Body of pancreas (tissue), 4 donors: ENCODE data around the gene CTNNA2. TPM values are rescaled to one million over a fixed set of nuclear protein-coding genes. Genes with fewer than 3 reads are reported as not detected.

Experiments
- ATAC-seq: fragments of 150-250 bp; one replicate; pipeline ENCODE4 v1.9.1; 2016
- DNase-seq, 4 donors: peaks; one replicate each; pipeline ENCODE4 v3.0.0-alpha.2; 2019
- H3K27ac ChIP-seq, 4 donors: fragments of 200-600 bp; sonication (generic); 1 replicate in 3 of 4; 2 replicates in 1 of 4; pipeline versions ENCODE4 v1.5.1 to v1.6.1; 2016 to 2019; ENCODE audit warnings: mild to moderate bottlenecking in 1 of 4, mixed read lengths in 1 of 4, moderate library complexity in 1 of 4
- H3K27me3 ChIP-seq, 2 donors: fragments of 200-600 bp; sonication (generic); one replicate each; pipeline ENCODE4 v1.6.0; 2016; ENCODE audit warnings: mild to moderate bottlenecking in 1 of 2
- H3K36me3 ChIP-seq, 2 donors: fragments of 200-600 bp; sonication (generic); replicated peaks in 1 of 2; 2 replicates each; pipeline ENCODE4 v1.5.1; 2016; ENCODE audit warnings: low read depth in 2 of 2; ENCODE audit not compliant: insufficient read depth in 1 of 2
- H3K4me1 ChIP-seq: fragments of 200-600 bp; sonication (generic); one replicate; pipeline ENCODE4 v1.6.0; 2016
- H3K4me3 ChIP-seq, 2 donors: fragments of 200-600 bp; sonication (generic); 1 replicate in 1 of 2; 2 replicates in 1 of 2; pipeline ENCODE4 v1.5.1; 2016 to 2019
- H3K9me3 ChIP-seq, 3 donors: fragments of 200-600 bp; sonication (generic); 1 replicate in 2 of 3; 2 replicates in 1 of 3; pipeline ENCODE4 v1.5.1; 2016
- POLR2A ChIP-seq, 3 donors: fragments of 450-650 bp; IDR thresholded peaks; one replicate each; pipeline ENCODE4 v1.6.1; 2016; ENCODE audit warnings: antibody characterized with exemption in 3 of 3, mild to moderate bottlenecking in 2 of 3
- WGBS, 2 donors: methylation state at CpG; one replicate each; pipeline ENCODE4 v1.1.5; 2017; 5-methylcytosine and 5-hydroxymethylcytosine counted together
- intact Hi-C: fragments of 100-400 bp; cut with DNase I; formaldehyde crosslinking; loops from one replicate; pipeline ENCODE4 v1.15.1; 2023
- total RNA-seq, 2 donors: library from RNA; depleted of rRNA; stranded (reverse); fragments of >200 nt; gene quantifications; one replicate each; pipeline ENCODE4 v1.1.0, GENCODE V29; 2016
- TF ChIP-seq, protein P1 (sequence below), 7 experiments: fragments of 450-650 bp in 4 of 7; fragments of 200-600 bp in 3 of 7; sonication (generic) in 3 of 7; IDR thresholded peaks; one replicate each; pipeline ENCODE4 v1.5.1; 2016 to 2019; ENCODE audit warnings: antibody characterized with exemption in 7 of 7

Gene CTNNA2
- total RNA-seq, 2 donors from 2014 or later, result 0.52 to 29.3 TPM

GRCh38 chr2:79892123-79892522, 379.3 kb downstream of the CTNNA2 start:
- TF ChIP-seq POLR2A (IDR thresholded peaks at IDR 0.05), result no peak
- TF ChIP-seq, protein P1, sequence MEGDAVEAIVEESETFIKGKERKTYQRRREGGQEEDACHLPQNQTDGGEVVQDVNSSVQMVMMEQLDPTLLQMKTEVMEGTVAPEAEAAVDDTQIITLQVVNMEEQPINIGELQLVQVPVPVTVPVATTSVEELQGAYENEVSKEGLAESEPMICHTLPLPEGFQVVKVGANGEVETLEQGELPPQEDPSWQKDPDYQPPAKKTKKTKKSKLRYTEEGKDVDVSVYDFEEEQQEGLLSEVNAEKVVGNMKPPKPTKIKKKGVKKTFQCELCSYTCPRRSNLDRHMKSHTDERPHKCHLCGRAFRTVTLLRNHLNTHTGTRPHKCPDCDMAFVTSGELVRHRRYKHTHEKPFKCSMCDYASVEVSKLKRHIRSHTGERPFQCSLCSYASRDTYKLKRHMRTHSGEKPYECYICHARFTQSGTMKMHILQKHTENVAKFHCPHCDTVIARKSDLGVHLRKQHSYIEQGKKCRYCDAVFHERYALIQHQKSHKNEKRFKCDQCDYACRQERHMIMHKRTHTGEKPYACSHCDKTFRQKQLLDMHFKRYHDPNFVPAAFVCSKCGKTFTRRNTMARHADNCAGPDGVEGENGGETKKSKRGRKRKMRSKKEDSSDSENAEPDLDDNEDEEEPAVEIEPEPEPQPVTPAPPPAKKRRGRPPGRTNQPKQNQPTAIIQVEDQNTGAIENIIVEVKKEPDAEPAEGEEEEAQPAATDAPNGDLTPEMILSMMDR (IDR thresholded peaks at IDR 0.05), result no peak
- no peaks in the 10 kb centered on the region for H3K27me3 ChIP-seq
- ATAC-seq, result peak; percentile 91
- H3K4me3 ChIP-seq, result no peak overlapping the region
- H3K4me1 ChIP-seq, result peaks cover 28% of the 10 kb centered on the region
- no peaks in the 10 kb centered on the region for H3K9me3 ChIP-seq
- intact Hi-C loops, result no loop called here
- no peaks in the 10 kb centered on the region for H3K36me3 ChIP-seq
- no peak for DNase-seq
- H3K27ac ChIP-seq, result peak overlapping the region in 3 of 4 donors; percentile 2 to 34 (median 24)
- 21 to 33% methylated on average over 2 of the region's 2 CpGs for WGBS, 2 donors

GRCh38 chr2:79899196-79899595, 386.3 kb downstream of the CTNNA2 start:
- 70 to 78% methylated on average over 4 of the region's 4 CpGs for WGBS, 2 donors
- Histone ChIP-seq H3K27ac (no peak overlapping the region), H3K4me3 (no peak overlapping the region), H3K4me1 (no peaks in the 10 kb centered on the region), H3K36me3 (no peaks in the 10 kb centered on the region), H3K9me3 (no peaks in the 10 kb centered on the region), H3K27me3 (no peaks in the 10 kb centered on the region)
- TF ChIP-seq POLR2A (IDR thresholded peaks at IDR 0.05), result no peak
- TF ChIP-seq, protein P1 (IDR thresholded peaks at IDR 0.05), result no peak
- DNase-seq, result no peak
- ATAC-seq, result no peak
- intact Hi-C loops, result no loop called here

- no peaks in the 10 kb centered on the region for H3K4me1 ChIP-seq
- DNase-seq (no peak), ATAC-seq (no peak)
- intact Hi-C loops, result no loop called here
- no peaks in the 10 kb centered on the region for H3K36me3 ChIP-seq
- TF ChIP-seq, protein P1 (IDR thresholded peaks at IDR 0.05), result no peak
- no peak for TF ChIP-seq POLR2A (IDR thresholded peaks at IDR 0.05)
- no peaks in the 10 kb centered on the region for H3K27me3 ChIP-seq
- no peak overlapping the region for H3K27ac ChIP-seq
- H3K4me3 ChIP-seq, result no peak overlapping the region
- H3K9me3 ChIP-seq, result no peaks in the 10 kb centered on the region
Observed at GRCh38 chr2:79901161-79901560, 388.3 kb downstream of the CTNNA2 start.

GRCh38 chr2:79903222-79904000, 390.6 kb downstream of the CTNNA2 start:
- H3K9me3 ChIP-seq, result no peaks in the 10 kb centered on the region
- no peaks in the 10 kb centered on the region for H3K4me1 ChIP-seq
- H3K27ac ChIP-seq, result no peak overlapping the region
- DNase-seq, result no peak
- ATAC-seq, result no peak
- intact Hi-C loops, result no loop called here
- no peak overlapping the region for H3K4me3 ChIP-seq
- H3K27me3 ChIP-seq, result no peaks in the 10 kb centered on the region
- TF ChIP-seq, protein P1 (IDR thresholded peaks at IDR 0.05), result no peak
- no peak for TF ChIP-seq POLR2A (IDR thresholded peaks at IDR 0.05)
- WGBS, 2 donors, result 65 to 74% methylated on average over 5 of the region's 5 CpGs
- H3K36me3 ChIP-seq, result no peaks in the 10 kb centered on the region
